GM11168 (cell line): ENCODE measurements around the gene TSPAN18.

Experiments
- in situ Hi-C: fragments of 300-500 bp; cut with MboI; formaldehyde crosslinking; loops from one replicate; pipeline ENCODE4 v1.12.0; 2022; ENCODE audit warnings: low sequenced_read_pairs; ENCODE audit not compliant: unreplicated experiment

Gene TSPAN18

DNA sequence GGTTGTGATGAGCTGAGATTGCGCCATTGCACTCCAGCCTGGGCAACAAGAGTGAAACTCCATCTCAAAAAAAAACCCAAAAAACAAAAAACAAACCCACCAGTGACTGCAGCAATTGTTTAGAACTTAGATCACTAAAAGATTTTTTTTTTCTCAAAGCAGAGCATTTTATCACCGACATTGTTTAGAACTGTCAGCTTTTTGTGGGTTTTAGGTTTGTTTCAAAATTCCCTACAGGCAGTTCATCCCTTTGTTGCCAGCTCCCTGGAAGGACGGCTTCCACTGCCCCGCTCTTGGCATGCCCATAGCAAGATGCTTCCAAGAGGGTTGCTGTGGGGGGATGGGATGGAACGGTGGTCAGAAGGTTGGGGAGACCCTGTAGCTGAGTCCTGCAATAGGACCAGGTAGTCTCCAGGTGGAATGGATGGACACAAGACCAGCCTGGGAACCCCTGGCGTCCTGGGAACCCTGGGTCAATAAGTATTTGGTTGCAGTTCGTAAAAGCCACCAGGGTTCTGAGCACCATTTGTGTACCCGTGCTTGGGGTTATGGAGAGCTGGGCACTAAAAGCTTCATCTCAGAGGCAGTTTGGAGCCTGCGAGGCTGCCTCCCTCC is 46.7 kb downstream of the TSPAN18 start:
- in situ Hi-C loops: no loop called here

GRCh38 chr11:44774108-44774507 is 47.3 kb downstream of the TSPAN18 start:
- in situ Hi-C loops: no loop called here

GRCh38 chr11:44774731-44775130 is 48.0 kb downstream of the TSPAN18 start:
- in situ Hi-C loops: no loop called here

- in situ Hi-C loops: no loop called here
These were observed 48.7 kb downstream of the TSPAN18 start for GRCh38 chr11:44775366-44775984.

GRCh38 chr11:44775985-44776446 is 49.3 kb downstream of the TSPAN18 start:
- in situ Hi-C loops: no loop called here

DNA sequence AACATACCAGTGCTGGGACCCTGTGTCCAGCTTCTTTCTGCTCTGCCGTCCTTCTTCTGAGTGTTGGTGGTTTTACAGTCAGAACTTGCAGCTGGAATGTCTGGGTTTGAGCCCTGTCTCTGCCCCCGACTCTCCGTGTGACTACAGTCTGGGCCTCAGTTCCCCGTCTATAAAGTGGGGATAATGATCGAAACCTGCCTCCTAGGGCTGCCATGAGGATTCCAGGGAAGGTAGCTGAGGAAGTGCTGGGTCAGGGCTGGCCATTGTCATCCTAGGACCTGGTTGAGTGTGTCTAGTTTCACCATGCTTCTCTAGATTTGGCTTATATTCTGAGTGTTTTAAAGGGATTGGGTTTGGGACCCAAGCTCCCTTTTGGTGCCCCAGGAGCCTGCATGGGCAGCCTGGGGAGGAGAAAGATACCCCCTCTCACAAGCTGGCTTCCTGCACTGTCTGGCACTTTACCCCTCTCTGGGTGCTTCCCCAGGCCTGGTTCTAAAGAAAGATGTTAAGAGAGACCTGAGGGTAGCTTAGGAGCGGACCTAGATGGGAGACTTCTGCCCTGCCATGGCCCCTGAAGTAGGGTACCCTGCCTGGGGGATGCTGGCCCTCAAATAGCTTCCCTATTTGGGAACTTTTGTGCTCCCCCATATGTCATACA is 49.9 kb downstream of the TSPAN18 start:
- in situ Hi-C loops: no loop called here

- in situ Hi-C loops: no loop called here
These were observed 50.7 kb downstream of the TSPAN18 start for GRCh38 chr11:44777209-44778194.

DNA sequence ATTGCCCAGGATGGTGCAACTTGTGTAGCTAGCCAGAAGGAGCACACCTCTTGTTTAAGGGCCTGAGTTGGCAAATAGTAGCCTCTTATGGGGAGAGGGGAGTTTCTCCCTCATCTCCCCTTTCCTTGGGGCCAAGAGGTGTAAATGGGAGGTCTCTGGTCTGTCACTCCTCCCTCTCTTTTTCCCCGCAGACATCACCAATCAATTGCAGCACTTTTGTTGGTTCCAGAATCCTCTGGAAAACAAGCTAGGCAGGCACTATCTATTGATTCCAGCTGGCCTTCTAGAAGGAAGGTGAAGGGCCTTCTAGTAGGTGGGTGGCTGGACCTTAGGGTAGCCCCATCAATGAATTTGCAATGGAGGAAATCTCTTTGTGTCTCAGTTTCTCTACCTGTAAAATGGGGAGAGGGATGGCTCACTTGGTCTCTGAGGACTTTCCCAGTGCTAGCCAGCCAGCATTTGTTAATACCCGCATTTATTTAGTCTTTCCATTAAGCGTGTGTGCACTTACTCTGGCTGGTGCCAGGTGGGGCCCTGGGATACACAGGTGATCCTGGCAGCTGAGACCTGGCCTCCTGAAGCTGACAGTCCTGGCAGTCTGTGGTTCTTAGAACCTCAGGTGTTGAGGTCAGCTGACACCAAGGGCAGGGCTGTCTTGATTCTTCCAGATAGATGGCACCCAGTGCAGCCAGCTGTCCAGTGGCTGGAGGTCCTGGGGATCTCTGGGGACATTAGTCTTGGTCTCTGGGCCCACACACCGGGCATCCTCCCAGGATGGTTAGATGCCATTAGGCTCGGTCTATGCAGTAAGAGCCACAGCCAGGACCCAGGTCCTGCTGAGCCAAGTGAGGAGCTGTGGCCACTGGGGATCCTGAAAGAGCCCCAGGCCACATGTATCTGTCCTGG is 51.7 kb downstream of the TSPAN18 start:
- in situ Hi-C loops: no loop called here

DNA sequence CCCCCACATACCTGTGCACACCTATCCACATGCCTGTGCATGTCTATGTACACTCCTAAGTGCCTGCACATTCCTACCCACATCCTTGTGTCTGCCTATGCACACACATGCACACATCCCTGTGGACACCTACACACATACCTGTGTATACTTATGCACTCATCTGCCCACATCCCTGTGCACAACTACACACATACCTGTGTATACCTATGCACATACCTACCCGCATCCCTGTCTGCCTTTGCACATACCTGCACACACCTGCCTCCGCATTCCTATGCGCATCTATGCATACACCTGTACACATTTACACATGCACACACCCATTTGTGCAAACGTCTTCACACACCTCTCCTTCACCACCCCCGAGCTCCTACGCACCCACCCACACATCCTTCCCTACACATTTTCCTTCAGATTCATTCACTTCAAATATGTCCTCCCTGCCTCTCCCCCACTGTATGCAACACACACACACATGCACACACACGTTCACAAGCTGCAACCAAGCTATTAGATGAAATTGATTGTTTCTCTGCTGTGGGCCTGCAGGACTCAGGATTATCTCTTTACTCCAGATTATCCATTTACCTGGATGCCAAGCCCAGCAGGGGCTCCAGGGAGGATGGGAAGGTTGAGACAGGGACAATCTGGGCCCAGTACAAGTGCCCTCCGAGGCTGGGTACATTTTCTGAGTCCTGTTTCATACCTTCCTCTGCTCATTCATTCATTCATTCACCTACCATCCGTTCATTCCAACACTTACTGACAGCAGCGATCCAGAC is 53.2 kb downstream of the TSPAN18 start:
- in situ Hi-C loops: no loop called here

GRCh38 chr11:44780940-44781631 is 54.3 kb downstream of the TSPAN18 start:
- in situ Hi-C loops: no loop called here

- in situ Hi-C loops: no loop called here
These were observed 54.9 kb downstream of the TSPAN18 start for GRCh38 chr11:44781655-44782054.

DNA sequence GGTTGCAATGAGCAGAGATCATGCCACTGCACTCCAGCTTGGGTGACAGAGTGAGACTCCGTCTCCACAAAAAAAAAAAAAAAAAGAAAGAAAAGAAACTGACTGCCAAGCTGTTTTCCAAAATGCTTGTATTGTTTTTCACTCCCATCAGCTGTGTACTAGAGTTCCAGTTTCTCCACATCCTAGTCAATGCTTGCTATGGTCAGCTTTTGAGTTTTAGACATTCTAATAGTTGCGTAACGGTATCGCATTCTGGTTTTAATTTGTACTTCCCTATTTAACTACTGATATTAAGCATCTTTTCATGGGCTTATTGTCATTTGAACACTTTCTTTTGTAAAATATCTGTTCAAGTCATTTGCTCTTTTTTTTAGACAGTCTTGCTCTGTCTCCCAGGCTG is 55.7 kb downstream of the TSPAN18 start:
- in situ Hi-C loops: no loop called here

- in situ Hi-C loops: no loop called here
These were observed 57.6 kb downstream of the TSPAN18 start for GRCh38 chr11:44784436-44784760.

DNA sequence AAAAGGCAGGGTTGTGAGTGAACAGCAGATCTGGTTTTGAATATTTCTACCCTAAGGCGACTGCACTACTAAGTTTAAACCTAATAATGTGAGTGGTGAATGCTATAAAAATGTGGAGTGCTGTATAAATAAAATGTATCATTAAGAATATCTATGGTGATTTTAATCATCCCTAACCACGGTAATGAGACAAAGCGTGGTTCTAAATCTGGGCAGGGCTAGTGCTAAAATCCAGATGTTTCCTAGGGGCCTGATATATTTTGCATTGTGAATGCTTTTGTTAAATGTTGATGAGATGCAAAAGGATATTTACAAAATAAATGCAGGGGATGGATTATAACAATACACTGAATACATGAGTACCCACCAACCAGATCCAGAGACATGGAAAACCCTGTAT is 58.1 kb downstream of the TSPAN18 start:
- in situ Hi-C loops: no loop called here

GRCh38 chr11:44785856-44786607 is 59.3 kb downstream of the TSPAN18 start:
- in situ Hi-C loops: no loop called here

DNA sequence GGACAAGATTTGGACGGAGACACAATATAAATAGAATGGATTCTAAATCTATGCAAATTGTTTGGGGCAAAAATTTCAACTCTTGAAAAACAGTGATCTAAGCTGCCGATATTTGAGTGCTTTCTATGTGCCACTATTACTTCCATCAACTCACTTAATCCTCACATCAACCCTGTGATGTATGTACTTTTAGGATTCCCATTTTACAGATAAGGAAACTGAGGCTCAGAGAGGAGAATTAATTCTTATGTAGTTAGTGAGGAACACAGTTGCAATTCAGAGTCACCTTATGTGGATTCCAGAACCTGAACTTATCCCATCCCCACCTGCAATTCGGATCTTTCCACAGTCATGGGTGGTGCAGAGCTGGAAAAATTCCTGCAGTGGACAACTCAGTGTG is 60.3 kb downstream of the TSPAN18 start:
- in situ Hi-C loops: no loop called here

GRCh38 chr11:44787981-44788380 is 61.2 kb downstream of the TSPAN18 start:
- in situ Hi-C loops: no loop called here
